ENCODE data around the gene RAB31.

GRCh38 chr18:9709304-9709877, 1.3 kb downstream of the RAB31 start:
- no peak for TF ChIP-seq EZH2 (IDR thresholded peaks at IDR 0.05)
- no peak for TF ChIP-seq POLR2AphosphoS5 (IDR thresholded peaks at IDR 0.05; ENCODE audit: borderline replicate concordance, low read depth, low read length)
- no peak for TF ChIP-seq FOXP2 (optimal IDR thresholded peaks at IDR 0.05; ENCODE audit: control extremely low read depth, extremely low read length, insufficient read depth)
